Peyer's patch (tissue), 4 donors: ENCODE data around the gene SERPINB8. TPM values are rescaled to one million over a fixed set of nuclear protein-coding genes. Genes with fewer than 3 reads are reported as not detected.
A peak's percentile ranks its signal among the peaks of the same experiment; 100 is the strongest.

ENCODE experiments used
- DNase-seq, 3 donors: peaks; one replicate each; pipeline ENCODE4 v3.0.0-alpha.2; 2017 to 2019
- H3K27ac ChIP-seq, 4 donors: fragments of 200-600 bp; sonication (generic); one replicate each; pipeline ENCODE4 v1.5.1; 2016 to 2019
- H3K27me3 ChIP-seq, 2 donors: fragments of 200-600 bp; sonication (generic); one replicate each; pipeline ENCODE4 v1.5.1; 2019
- H3K36me3 ChIP-seq, 3 donors: fragments of 200-600 bp; sonication (generic); one replicate each; pipeline ENCODE4 v1.5.1; 2016 to 2019
- H3K4me1 ChIP-seq, 4 donors: fragments of 200-600 bp; sonication (generic); one replicate each; pipeline ENCODE4 v1.5.1; 2016 to 2019
- H3K4me3 ChIP-seq, 4 donors: fragments of 200-600 bp; sonication (generic); 1 replicate in 3 of 4; 2 replicates in 1 of 4; pipeline ENCODE4 v1.5.1; 2016 to 2019; ENCODE audit warnings: mild to moderate bottlenecking in 1 of 4
- H3K9me3 ChIP-seq, 4 donors: fragments of 200-600 bp; sonication (generic); one replicate each; pipeline ENCODE4 v1.5.1; 2016 to 2019; ENCODE audit warnings: mild to moderate bottlenecking in 1 of 4
- CTCF ChIP-seq, 6 experiments: fragments of 450-650 bp in 4 of 6; fragments of 200-600 bp in 2 of 6; sonication (generic) in 1 of 6; IDR thresholded peaks; one replicate each; pipeline ENCODE4 v1.5.1; 2017 to 2019; ENCODE audit warnings: antibody characterized with exemption in 6 of 6, mild to moderate bottlenecking in 3 of 6, moderate library complexity in 1 of 6
- POLR2A ChIP-seq, 2 donors: fragments of 450-650 bp; IDR thresholded peaks; one replicate each; pipeline ENCODE4 v1.5.1; 2017; ENCODE audit warnings: antibody characterized with exemption in 2 of 2, mild to moderate bottlenecking in 2 of 2, moderate library complexity in 2 of 2
- total RNA-seq, 4 donors: library from RNA; depleted of rRNA; stranded (reverse); fragments of >200 nt; gene quantifications; one replicate each; pipeline ENCODE4 v1.1.0, GENCODE V29; 2016

The SERPINB8 gene
- total RNA-seq, 4 donors from 2014 or later: 6.6 to 20.2 (median 14.0) TPM

DNA sequence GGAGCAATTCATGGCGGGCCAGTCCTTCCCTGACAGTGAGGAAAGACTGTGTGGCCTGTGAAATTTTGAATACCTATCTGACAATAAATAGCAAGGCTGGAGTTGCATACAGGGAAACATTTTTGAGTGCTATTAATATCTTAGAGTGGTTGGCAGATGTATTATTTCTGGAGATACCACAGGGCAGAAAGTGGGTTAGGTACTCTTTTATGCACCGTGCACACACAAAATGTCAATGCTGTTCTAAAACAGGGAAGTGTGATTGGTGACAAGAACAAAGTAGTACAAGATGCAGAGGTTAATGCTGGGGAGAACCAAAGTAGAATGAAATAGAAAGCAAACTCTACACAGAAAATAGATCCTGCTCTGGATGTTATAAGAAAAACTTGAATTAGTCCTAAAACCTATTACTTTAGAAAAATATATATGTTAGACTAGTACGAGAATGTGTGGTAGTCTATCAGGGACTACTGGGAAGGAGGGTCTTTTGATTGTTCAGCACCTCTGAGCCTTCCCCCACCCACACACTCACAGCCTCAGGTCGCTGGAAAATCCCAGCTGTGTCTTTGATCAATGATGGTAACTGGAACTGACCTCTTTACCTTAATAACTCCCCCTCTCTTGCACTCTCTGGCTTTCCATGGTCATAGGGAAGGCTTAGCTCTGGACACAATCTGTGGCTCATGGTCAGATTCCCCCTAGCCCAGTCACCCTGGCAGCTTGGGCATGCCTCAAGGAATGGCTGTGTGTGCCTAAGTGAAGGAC lies 58.2 kb downstream of the SERPINB8 start:
- H3K27me3 ChIP-seq: no peaks in the 10 kb centered on the region
- H3K36me3 ChIP-seq: no peaks in the 10 kb centered on the region
- DNase-seq: no peak
- no peaks in the 10 kb centered on the region for H3K9me3 ChIP-seq
- H3K4me1 ChIP-seq: no peaks in the 10 kb centered on the region
- no peak overlapping the region for H3K27ac ChIP-seq
- TF ChIP-seq CTCF (IDR thresholded peaks at IDR 0.05) (no peak), POLR2A (IDR thresholded peaks at IDR 0.05) (no peak)
- no peak overlapping the region for H3K4me3 ChIP-seq

- Histone ChIP-seq H3K4me1 (no peaks in the 10 kb centered on the region), H3K9me3 (no peaks in the 10 kb centered on the region), H3K27me3 (no peaks in the 10 kb centered on the region), H3K4me3 (no peak overlapping the region), H3K27ac (no peak overlapping the region), H3K36me3 (no peaks in the 10 kb centered on the region)
- TF ChIP-seq POLR2A (IDR thresholded peaks at IDR 0.05) (no peak), CTCF (IDR thresholded peaks at IDR 0.05) (no peak)
- DNase-seq: no peak
These were observed 59.2 kb downstream of the SERPINB8 start for GRCh38 chr18:64029096-64029495.

DNA sequence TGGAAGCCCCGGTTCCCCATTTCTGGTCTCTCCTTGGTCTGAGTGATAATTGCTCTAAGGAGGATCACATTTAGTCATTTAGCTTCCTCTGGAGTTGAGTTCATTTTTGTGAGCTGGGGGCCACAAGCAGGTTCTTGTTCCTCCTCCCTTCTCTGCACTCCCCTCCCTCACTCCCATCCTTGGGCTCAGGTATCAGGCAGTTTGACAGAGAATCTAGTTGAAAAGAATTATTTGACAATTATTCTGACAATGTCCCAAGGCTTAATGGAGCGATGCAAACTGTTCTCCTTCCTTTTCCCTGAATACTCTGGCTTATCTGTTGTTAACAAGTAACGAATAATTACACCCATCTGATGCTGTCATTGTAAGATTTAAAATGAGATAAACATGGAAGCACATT lies 61.5 kb downstream of the SERPINB8 start:
- H3K4me1 ChIP-seq: no peaks in the 10 kb centered on the region
- H3K9me3 ChIP-seq: no peaks in the 10 kb centered on the region
- no peaks in the 10 kb centered on the region for H3K27me3 ChIP-seq
- no peaks in the 10 kb centered on the region for H3K36me3 ChIP-seq
- DNase-seq: no peak
- TF ChIP-seq CTCF (IDR thresholded peaks at IDR 0.05) (no peak), POLR2A (IDR thresholded peaks at IDR 0.05) (no peak)
- H3K4me3 ChIP-seq: no peak overlapping the region
- H3K27ac ChIP-seq: no peak overlapping the region

DNA sequence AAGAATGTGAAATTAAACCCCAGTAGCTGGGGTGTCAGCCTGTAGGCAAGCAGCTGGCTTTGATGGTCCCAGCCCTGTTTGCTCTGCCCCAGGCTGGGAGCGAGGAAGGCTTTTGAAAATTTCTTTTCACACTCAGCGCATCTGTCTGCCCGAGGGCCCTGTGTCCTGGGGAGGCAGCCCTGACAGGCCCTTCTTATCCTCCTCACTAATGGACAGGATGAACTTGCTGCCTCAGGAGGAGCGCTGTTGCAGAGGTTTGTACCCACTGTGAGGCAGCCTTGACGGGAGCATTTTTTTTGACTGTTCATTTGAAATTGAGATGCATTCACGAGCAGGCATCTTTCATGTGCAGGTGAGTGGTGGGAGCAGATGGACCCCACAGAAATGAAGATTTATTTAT lies 62.4 kb downstream of the SERPINB8 start:
- H3K27ac ChIP-seq: no peak overlapping the region
- H3K4me1 ChIP-seq: no peaks in the 10 kb centered on the region
- H3K27me3 ChIP-seq: no peaks in the 10 kb centered on the region
- DNase-seq: no peak
- TF ChIP-seq POLR2A (IDR thresholded peaks at IDR 0.05) (no peak), CTCF (IDR thresholded peaks at IDR 0.05) (no peak)
- H3K36me3 ChIP-seq: no peaks in the 10 kb centered on the region
- H3K9me3 ChIP-seq: no peaks in the 10 kb centered on the region
- H3K4me3 ChIP-seq: no peak overlapping the region

- Histone ChIP-seq H3K9me3 (peaks cover 0 to 5% (median 0%) of the 10 kb centered on the region in 4 donors), H3K4me3 (no peak overlapping the region), H3K27me3 (no peaks in the 10 kb centered on the region), H3K27ac (no peak overlapping the region), H3K36me3 (no peaks in the 10 kb centered on the region), H3K4me1 (no peaks in the 10 kb centered on the region)
- TF ChIP-seq POLR2A (IDR thresholded peaks at IDR 0.05): no peak
- peak; percentile 18 to 38 (median 34) for TF ChIP-seq CTCF (IDR thresholded peaks at IDR 0.05)
- no peak for DNase-seq
These were observed 68.0 kb downstream of the SERPINB8 start for GRCh38 chr18:64037812-64038414.

Other genes starting within 250 kb of the SERPINB8 start
- gene SERPINB7, start 194.7 kb upstream of the SERPINB8 start, total RNA-seq: not detected
- not detected for gene SERPINB2, start 82.4 kb upstream of the SERPINB8 start, total RNA-seq
- gene SERPINB10, start 62.1 kb upstream of the SERPINB8 start, total RNA-seq: not detected
- gene HMSD, start 20.8 kb upstream of the SERPINB8 start, total RNA-seq: not detected
- gene LINC00305, start 179.0 kb downstream of the SERPINB8 start, total RNA-seq: not detected